Measurements from ENCODE around the gene OR10H2.

OR10H2 gene

DNA sequence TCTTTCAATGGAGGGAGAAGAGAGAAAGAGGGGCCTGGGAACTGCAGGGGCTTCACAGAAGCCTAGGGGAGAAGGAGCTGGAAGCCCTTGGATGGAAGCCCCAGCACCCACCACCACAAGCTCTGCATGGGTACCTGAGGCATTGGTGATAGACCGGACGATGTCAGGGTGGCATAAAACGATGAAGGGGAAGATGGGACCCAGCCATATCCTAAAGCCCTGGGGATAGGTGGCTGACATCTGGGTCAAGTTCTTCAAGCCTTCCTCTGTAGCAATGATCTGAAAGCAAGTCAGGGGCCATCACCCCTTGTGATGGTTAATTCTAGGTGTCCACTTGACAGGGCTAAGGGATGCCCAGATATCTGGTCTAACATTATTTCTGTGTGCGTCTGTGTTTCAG, 48.4 kb downstream of the OR10H2 start (continued):
- TF ChIP-seq KLF7 (tag by site-specific recombination; IDR thresholded peaks at IDR 0.05; ENCODE audit: borderline replicate concordance): no peak
- no peak for TF ChIP-seq MZF1 (tag by site-specific recombination; IDR thresholded peaks at IDR 0.05; ENCODE audit: borderline replicate concordance)
- no peak for TF ChIP-seq ZXDB (tag by site-specific recombination; IDR thresholded peaks at IDR 0.05)

DNA sequence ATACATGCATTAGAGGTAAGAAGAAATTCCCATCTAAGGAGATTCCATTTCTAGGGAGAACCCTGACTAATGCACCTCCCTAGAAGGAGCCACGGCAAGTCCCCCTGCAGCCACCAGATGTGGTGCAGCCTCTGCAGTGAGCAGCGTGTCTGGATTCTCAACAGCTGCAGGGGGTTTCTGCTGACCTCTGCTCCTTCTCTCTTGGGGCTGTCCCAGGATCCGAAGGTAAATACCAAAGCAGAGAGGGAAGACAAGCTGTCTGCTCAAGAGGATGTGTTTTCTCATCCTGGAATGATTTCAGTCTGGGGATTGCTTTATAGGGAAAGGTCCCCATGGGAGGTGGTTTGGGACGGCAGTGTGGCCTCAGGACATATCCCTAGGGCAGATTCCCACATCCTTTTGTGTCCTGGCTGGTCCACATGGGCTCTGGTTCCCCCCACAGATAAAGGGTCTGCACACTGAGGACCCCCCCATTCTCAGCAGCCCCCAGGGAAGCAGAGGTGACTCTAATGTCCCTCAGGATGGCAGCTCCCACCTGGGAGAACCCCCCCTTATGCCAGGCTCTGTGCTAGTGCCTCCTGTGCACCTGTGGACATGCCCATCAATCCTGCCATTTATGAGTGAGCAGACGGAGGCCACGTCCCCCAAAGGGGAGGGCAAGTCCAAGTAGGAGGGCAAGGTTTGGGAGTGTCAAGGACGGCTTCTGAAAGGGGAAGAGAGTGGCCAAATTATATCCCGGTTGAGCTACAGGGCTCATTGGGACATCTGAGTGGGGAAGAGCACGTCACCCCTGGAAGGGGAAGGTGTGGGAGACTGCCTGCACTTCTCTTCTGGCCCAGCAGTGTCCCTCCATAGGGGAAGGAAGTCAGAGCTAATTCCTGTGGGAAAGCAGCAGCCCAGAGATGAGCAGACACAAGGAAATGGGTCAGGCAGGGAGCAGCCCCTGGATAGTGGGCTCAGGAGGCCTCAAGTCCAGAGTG, 49.5 kb downstream of the OR10H2 start:
- Histone ChIP-seq H3K36me3 (ENCODE audit: control insufficient read depth in 2 of 2, insufficient read depth in 1 of 2, low read length in 2 of 2) (no peaks in the 10 kb centered on the region), H3K4me1 (ENCODE audit: control insufficient read depth, insufficient read depth, low read length) (no peaks in the 10 kb centered on the region), H3K4me3 (ENCODE audit: low read depth, low read length) (no peak overlapping the region), H3K27ac (ENCODE audit: extremely low read depth, low read depth, low read length) (no peak overlapping the region), H3K9me3 (ENCODE audit: control insufficient read depth, insufficient read depth, low read depth, low read length) (no peaks in the 10 kb centered on the region)
- POLR2A ChIA-PET: no interaction called here
- no peak for TF ChIP-seq ZNF624 (tag by site-specific recombination; IDR thresholded peaks at IDR 0.05)
- TF ChIP-seq ZNF514 (tag by site-specific recombination; IDR thresholded peaks at IDR 0.05): no peak
- TF ChIP-seq ZFHX2 (tag by site-specific recombination; conservative IDR thresholded peaks at IDR 0.05): no peak
- no peak for TF ChIP-seq ZNF157 (tag by site-specific recombination; IDR thresholded peaks at IDR 0.05)
- TF ChIP-seq, protein P1, sequence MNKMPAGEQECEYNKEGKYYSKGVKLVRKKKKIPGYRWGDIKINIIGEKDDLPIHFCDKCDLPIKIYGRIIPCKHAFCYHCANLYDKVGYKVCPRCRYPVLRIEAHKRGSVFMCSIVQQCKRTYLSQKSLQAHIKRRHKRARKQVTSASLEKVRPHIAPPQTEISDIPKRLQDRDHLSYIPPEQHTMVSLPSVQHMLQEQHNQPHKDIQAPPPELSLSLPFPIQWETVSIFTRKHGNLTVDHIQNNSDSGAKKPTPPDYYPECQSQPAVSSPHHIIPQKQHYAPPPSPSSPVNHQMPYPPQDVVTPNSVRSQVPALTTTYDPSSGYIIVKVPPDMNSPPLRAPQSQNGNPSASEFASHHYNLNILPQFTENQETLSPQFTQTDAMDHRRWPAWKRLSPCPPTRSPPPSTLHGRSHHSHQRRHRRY (tag by site-specific recombination; IDR thresholded peaks at IDR 0.05): no peak
- no peak for TF ChIP-seq ZNF776 (tag by site-specific recombination; IDR thresholded peaks at IDR 0.05; ENCODE audit: borderline replicate concordance)
- TF ChIP-seq ZNF37A (tag by site-specific recombination; IDR thresholded peaks at IDR 0.05): no peak
- TF ChIP-seq IKZF3 (tag by site-specific recombination; IDR thresholded peaks at IDR 0.05): no peak
- CTCF ChIA-PET: no interaction called here
